CD4-positive, alpha-beta T cell (primary cell): ENCODE results near the gene TMEM217. TPM values are rescaled to one million over a fixed set of nuclear protein-coding genes. Genes with fewer than 3 reads are reported as not detected.

Source experiments
- ATAC-seq: fragments of 200-7000 bp; cut with Tn5 transposase; one replicate; pipeline ENCODE4 v1.10.0; 2022; ENCODE audit warnings: mild to moderate bottlenecking; ENCODE audit not compliant: poor library complexity
- CTCF ChIA-PET: fragments of 350-600 bp; sonication (Branson Sonifier 250); formaldehyde crosslinking; loops from one replicate; lab custom pipeline; 2021; ENCODE audit warnings: antibody characterized with exemption, inconsistent platforms; lab: Charles Lee
- POLR2A ChIA-PET: fragments of 350-600 bp; sonication (Branson Sonifier 250); formaldehyde crosslinking; loops from one replicate; lab custom pipeline; 2021; ENCODE audit warnings: antibody characterized with exemption, inconsistent platforms; lab: Charles Lee
- DNase-seq, 14 experiments: peaks; one replicate each; pipeline ENCODE4 v3.0.0-alpha.2; 2013 to 2020; ENCODE audit warnings: mixed read lengths in 2 of 14
- H3K27ac ChIP-seq, 2 donors: one replicate each; pipeline versions ENCODE4 v1.5.1 to v1.7.0; 2013; ENCODE audit warnings: low read length in 2 of 2, low read depth in 1 of 2, mild to moderate bottlenecking in 1 of 2
- H3K27me3 ChIP-seq, 2 experiments: 1 replicate in 1 of 2; 2 replicates in 1 of 2; pipeline versions ENCODE4 v1.6.1 to v1.7.0; 2013; ENCODE audit warnings: low read length in 2 of 2, control low read depth in 1 of 2, mild to moderate bottlenecking in 1 of 2, moderate library complexity in 1 of 2; ENCODE audit not compliant: insufficient read depth in 2 of 2, control insufficient read depth in 1 of 2
- H3K36me3 ChIP-seq: one replicate; pipeline ENCODE4 v1.6.1; 2013; ENCODE audit warnings: low read length, control low read depth; ENCODE audit not compliant: insufficient read depth
- H3K4me1 ChIP-seq: one replicate; pipeline ENCODE4 v1.6.1; 2013; ENCODE audit warnings: low read length, control low read depth; ENCODE audit not compliant: insufficient read depth
- H3K4me3 ChIP-seq: one replicate; pipeline ENCODE4 v1.5.1; 2013; ENCODE audit warnings: mild to moderate bottlenecking, low read length, moderate library complexity
- H3K9me3 ChIP-seq, 2 experiments: 1 replicate in 1 of 2; 2 replicates in 1 of 2; pipeline versions ENCODE4 v1.6.1 to v1.7.0; 2013; ENCODE audit warnings: low read length in 2 of 2, mild to moderate bottlenecking in 2 of 2, control low read depth in 1 of 2, moderate library complexity in 1 of 2; ENCODE audit not compliant: control insufficient read depth in 1 of 2, insufficient read depth in 1 of 2
- H3K27ac Mint-ChIP-seq: one replicate; pipeline ENCODE4 v1.8.0; 2020; ENCODE audit warnings: mixed read lengths
- H3K27me3 Mint-ChIP-seq: one replicate; pipeline ENCODE4 v1.8.0; 2021; ENCODE audit warnings: mixed read lengths
- H3K36me3 Mint-ChIP-seq: one replicate; pipeline ENCODE4 v1.8.0; 2021; ENCODE audit warnings: low read depth, mixed read lengths
- H3K4me1 Mint-ChIP-seq: one replicate; pipeline ENCODE4 v1.8.0; 2021; ENCODE audit warnings: low read depth, mixed read lengths
- H3K4me3 Mint-ChIP-seq: one replicate; pipeline ENCODE4 v1.8.0; 2020; ENCODE audit warnings: mild to moderate bottlenecking, mixed read lengths
- H3K9me3 Mint-ChIP-seq: one replicate; pipeline ENCODE4 v1.8.0; 2020; ENCODE audit warnings: mixed read lengths
- CTCF ChIP-seq: fragments of 200-600 bp; IDR thresholded peaks from one replicate; pipeline ENCODE4 v1.8.0; 2022; ENCODE audit warnings: antibody characterized with exemption, mild to moderate bottlenecking
- intact Hi-C, 2 experiments: fragments of 100-400 bp; cut with DNase I in 1 of 2; cut with micrococcal nuclease in 1 of 2; formaldehyde crosslinking; loops; one replicate each; pipeline versions ENCODE4 v1.15.1 to v1.9.0; 2023 to 2025; cut with DNase I, micrococcal nuclease
- total RNA-seq, 174 experiments: library from RNA in 2 of 174; stranded (reverse) in 2 of 174; gene quantifications; one replicate each; pipeline ENCODE4 v1.2.3 and lab custom pipeline; 2021 to 2026

TMEM217 gene
- total RNA-seq, 2 experiments from 2014 or later: 0.41 to 0.47 TPM

- no peak for TF ChIP-seq CTCF
- CTCF ChIA-PET: interaction anchor here (0.5 to 0.9 kb wide), 2 partner anchors 17 to 552 kb away, joined by 3 read pairs; no protein-coding TSS in a partner anchor
- no peak overlapping the region for H3K4me3 Mint-ChIP-seq
- H3K9me3 ChIP-seq: no peaks in the 10 kb centered on the region
- POLR2A ChIA-PET: no interaction called here
- no peaks in the 10 kb centered on the region for H3K4me1 ChIP-seq
- H3K27me3 Mint-ChIP-seq: no peaks in the 10 kb centered on the region
- no peak overlapping the region for H3K4me3 ChIP-seq
- no peaks in the 10 kb centered on the region for H3K27me3 ChIP-seq
- no peak overlapping the region for H3K27ac ChIP-seq
- H3K27ac Mint-ChIP-seq: no peak overlapping the region
- peaks cover 45% of the 10 kb centered on the region for H3K36me3 ChIP-seq
- no peaks in the 10 kb centered on the region for H3K4me1 Mint-ChIP-seq
- no peak for DNase-seq
- intact Hi-C loops: no loop called here
- no peaks in the 10 kb centered on the region for H3K9me3 Mint-ChIP-seq
- H3K36me3 Mint-ChIP-seq: peaks cover 85% of the 10 kb centered on the region
- no peak for ATAC-seq
Observed at GRCh38 chr6:37303091-37303660, 45.2 kb upstream of the TMEM217 start.

- no peak for TF ChIP-seq CTCF
- no peaks in the 10 kb centered on the region for H3K9me3 Mint-ChIP-seq
- DNase-seq (no peak), ATAC-seq (no peak)
- no peak overlapping the region for H3K4me3 Mint-ChIP-seq
- no peaks in the 10 kb centered on the region for H3K27me3 Mint-ChIP-seq
- peaks cover 41% of the 10 kb centered on the region for H3K36me3 ChIP-seq
- no peak overlapping the region for H3K4me3 ChIP-seq
- H3K4me1 Mint-ChIP-seq: no peaks in the 10 kb centered on the region
- no peaks in the 10 kb centered on the region for H3K9me3 ChIP-seq
- intact Hi-C loops: no loop called here
- no peak overlapping the region for H3K27ac Mint-ChIP-seq
- no peak overlapping the region for H3K27ac ChIP-seq
- H3K4me1 ChIP-seq: no peaks in the 10 kb centered on the region
- ChIA-PET CTCF (no interaction called here), POLR2A (no interaction called here)
- H3K36me3 Mint-ChIP-seq: peaks cover 87% of the 10 kb centered on the region
- no peaks in the 10 kb centered on the region for H3K27me3 ChIP-seq
Observed at GRCh38 chr6:37302086-37302686, 44.2 kb upstream of the TMEM217 start.

- Histone ChIP-seq H3K9me3 (no peaks in the 10 kb centered on the region), H3K4me3 (no peak overlapping the region), H3K27me3 (no peaks in the 10 kb centered on the region), H3K36me3 (peaks cover 37% of the 10 kb centered on the region), H3K4me1 (no peaks in the 10 kb centered on the region), H3K27ac (no peak overlapping the region)
- Mint-ChIP-seq H3K27me3 (no peaks in the 10 kb centered on the region), H3K36me3 (peaks cover 83% of the 10 kb centered on the region), H3K4me3 (no peak overlapping the region), H3K27ac (no peak overlapping the region), H3K9me3 (peaks cover 3% of the 10 kb centered on the region), H3K4me1 (no peaks in the 10 kb centered on the region)
- TF ChIP-seq CTCF: no peak
- POLR2A ChIA-PET: no interaction called here
- CTCF ChIA-PET: interaction anchor here (0.7 to 1.4 kb wide), 2 partner anchors 10 to 14 kb away, joined by 5 read pairs; no protein-coding TSS in a partner anchor
- ATAC-seq (no peak), DNase-seq (no peak)
- intact Hi-C loops: no loop called here
Observed at GRCh38 chr6:37299990-37300389, 42.0 kb upstream of the TMEM217 start.
